ENCODE results near the gene PTBP1. TPM values are rescaled to one million over a fixed set of nuclear protein-coding genes. Genes with fewer than 3 reads are reported as not detected.

PTBP1 gene
- total and polyA plus RNA-seq, 8 donors: 83.3 to 160 (median 115) TPM

DNA sequence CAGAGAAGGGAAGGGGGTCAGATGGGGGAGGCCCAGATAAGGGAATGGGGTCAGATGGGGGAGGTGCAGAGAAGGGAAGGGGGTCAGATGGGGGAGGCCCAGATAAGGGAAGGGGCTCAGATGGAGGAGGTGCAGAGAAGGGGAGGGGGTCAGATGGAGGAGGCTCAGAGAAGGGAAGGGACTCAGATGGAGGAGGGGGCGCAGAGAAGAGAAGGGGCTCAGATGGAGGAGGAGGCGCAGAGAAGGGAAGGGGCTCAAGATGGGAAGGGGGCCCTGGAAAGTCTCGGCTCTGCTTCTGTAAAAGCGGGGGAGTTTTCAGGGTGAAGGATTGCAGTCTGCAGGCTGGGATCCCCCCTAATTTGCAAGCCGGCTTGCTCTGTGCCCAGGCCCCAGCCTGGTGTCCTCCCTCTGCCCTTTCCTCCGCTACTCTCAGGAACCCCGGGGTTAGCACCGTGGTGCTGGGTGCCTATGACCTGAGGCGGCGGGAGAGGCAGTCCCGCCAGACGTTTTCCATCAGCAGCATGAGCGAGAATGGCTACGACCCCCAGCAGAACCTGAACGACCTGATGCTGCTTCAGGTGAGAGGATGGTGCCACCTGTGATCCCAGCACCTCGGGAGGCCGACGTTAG, 32.0 kb downstream of the PTBP1 start:
- Histone ChIP-seq H3K4me3 (no peak overlapping the region), H3K4me1 (no peaks in the 10 kb centered on the region), H3K27me3 (no peaks in the 10 kb centered on the region), H3K9me3 (no peaks in the 10 kb centered on the region), H3K36me3 (no peaks in the 10 kb centered on the region), H3K27ac (no peak overlapping the region)
- DNase-seq (no peak), FAIRE-seq (no peak), ATAC-seq (no peak)
- TF ChIP-seq, protein P1, sequence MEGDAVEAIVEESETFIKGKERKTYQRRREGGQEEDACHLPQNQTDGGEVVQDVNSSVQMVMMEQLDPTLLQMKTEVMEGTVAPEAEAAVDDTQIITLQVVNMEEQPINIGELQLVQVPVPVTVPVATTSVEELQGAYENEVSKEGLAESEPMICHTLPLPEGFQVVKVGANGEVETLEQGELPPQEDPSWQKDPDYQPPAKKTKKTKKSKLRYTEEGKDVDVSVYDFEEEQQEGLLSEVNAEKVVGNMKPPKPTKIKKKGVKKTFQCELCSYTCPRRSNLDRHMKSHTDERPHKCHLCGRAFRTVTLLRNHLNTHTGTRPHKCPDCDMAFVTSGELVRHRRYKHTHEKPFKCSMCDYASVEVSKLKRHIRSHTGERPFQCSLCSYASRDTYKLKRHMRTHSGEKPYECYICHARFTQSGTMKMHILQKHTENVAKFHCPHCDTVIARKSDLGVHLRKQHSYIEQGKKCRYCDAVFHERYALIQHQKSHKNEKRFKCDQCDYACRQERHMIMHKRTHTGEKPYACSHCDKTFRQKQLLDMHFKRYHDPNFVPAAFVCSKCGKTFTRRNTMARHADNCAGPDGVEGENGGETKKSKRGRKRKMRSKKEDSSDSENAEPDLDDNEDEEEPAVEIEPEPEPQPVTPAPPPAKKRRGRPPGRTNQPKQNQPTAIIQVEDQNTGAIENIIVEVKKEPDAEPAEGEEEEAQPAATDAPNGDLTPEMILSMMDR (IDR thresholded peaks at IDR 0.05): no peak
- intact Hi-C loops (cut with DNase I): no loop called here
- WGBS, 2 donors: 65 to 70% methylated on average over 17 to 18 of the region's 18 CpGs

DNA sequence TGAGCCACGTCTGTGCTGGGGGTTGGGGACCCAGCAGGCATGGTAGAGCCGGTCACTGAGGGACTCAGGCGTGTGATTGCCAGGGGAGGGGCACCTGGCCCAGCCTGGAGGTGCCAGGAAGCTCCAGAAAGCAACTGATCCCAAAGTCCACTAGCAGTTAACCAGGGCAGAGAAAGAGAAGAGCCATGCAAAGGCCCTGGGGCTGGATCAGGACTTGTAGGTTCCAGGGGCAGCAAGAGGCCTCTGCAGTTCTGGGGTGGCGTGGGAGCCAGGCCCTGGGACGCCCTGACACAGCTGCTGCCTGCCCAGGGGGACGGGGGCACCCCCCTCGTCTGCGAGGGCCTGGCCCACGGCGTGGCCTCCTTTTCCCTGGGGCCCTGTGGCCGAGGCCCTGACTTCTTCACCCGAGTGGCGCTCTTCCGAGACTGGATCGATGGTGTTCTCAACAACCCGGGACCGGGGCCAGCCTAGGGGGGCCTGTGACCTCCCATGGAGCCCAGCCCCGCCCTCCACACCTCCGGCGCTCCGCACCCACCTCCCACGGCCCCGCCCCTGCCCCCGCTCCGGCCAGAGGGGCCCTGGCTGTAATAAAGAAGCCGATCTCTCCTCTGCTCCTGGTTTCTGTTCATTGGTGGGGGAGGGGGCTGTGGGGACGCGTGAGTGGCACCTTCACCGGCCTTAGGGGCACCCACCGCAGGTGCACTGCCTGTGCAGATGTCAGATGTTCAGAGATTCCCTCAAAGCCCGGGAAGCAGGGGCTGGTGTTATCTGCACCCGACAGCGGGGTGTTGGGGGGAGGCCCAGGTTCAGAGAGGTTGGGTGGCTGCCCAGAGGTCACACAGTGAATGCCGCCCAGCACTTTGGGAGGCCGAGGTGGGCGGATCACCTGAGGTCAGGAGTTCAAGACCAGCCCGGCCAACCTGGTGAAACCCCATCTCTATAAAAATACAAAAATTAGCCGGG, 34.4 kb downstream of the PTBP1 start:
- no peaks in the 10 kb centered on the region for H3K4me1 ChIP-seq
- peak in 4 of 6 donors; percentile 62 to 85 (median 72) for DNase-seq
- peak overlapping the region in 3 of 4 donors; percentile 8 to 31 (median 23) for H3K27ac ChIP-seq
- H3K4me3 ChIP-seq: no peak overlapping the region
- FAIRE-seq: no peak
- no peaks in the 10 kb centered on the region for H3K9me3 ChIP-seq
- 26 to 32% methylated on average over 35 to 38 of the region's 38 CpGs for WGBS, 2 donors
- H3K27me3 ChIP-seq: no peaks in the 10 kb centered on the region
- H3K36me3 ChIP-seq: no peaks in the 10 kb centered on the region
- peak; percentile 63 to 82 (median 78) for ATAC-seq
- TF ChIP-seq, protein P1 (IDR thresholded peaks at IDR 0.05): no peak
- intact Hi-C loops (cut with DNase I): no loop called here

DNA sequence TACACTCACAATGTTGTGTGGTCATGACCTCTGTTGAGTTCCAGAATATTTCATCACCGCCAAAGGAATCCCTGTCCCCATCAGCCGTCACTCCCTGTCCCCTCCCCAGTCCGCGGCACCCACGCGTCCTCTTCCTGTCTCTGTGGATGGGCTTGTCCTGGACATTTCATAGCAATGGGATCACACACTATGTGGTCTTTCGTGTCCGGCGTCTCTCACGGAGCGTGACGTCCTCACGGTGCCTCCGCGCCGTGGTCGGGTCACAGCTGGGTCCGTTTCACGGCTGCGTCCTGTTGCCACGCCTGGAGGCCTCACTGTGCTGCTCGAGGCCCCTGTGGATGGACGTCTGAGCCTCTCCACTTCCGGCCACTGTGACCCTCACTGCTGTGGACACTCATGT, 37.0 kb downstream of the PTBP1 start:
- intact Hi-C loops (cut with DNase I): no loop called here
- DNase-seq (no peak), FAIRE-seq (no peak), ATAC-seq (no peak)
- Histone ChIP-seq H3K27me3 (no peaks in the 10 kb centered on the region), H3K27ac (no peak overlapping the region), H3K36me3 (no peaks in the 10 kb centered on the region), H3K4me1 (no peaks in the 10 kb centered on the region), H3K4me3 (no peak overlapping the region), H3K9me3 (no peaks in the 10 kb centered on the region)
- 69 to 79% methylated on average over 24 of the region's 24 CpGs for WGBS, 2 donors
- TF ChIP-seq, protein P1 (IDR thresholded peaks at IDR 0.05): no peak

DNA sequence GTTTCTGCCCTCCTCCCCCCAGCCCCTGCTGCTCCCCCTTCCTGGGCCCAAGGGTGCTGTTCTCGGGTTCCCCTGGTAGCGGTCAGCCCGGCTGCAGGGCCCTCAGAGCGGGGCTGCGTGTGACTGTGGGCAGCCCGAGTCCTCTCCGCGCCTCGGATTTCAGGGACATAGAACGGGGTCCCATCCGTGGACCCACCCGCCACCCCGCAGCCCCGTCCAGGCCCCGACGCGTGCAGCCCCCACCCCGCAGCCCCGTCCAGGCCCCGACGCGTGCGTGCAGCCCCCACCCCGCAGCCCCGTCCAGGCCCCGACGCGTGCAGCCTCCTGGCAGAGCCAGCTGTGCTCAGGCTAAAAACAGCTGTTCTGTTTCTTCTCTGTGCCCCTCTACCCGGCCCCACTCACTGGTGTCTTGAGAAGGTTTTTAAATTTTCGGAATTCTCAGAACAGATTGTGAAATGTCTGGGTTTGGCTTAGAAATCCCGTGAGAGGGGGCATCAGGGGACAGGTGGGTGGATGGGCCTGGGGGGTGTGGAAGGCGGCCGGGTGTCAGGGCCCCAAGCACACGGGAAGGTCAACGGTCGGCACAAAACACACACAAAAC, 38.1 kb downstream of the PTBP1 start:
- DNase-seq (peak in 1 of 6 donors; percentile 76), FAIRE-seq (no peak), ATAC-seq (no peak)
- Histone ChIP-seq H3K27me3 (no peaks in the 10 kb centered on the region), H3K27ac (no peak overlapping the region), H3K4me3 (no peak overlapping the region), H3K9me3 (no peaks in the 10 kb centered on the region), H3K36me3 (no peaks in the 10 kb centered on the region), H3K4me1 (no peaks in the 10 kb centered on the region)
- intact Hi-C loops (cut with DNase I): no loop called here
- TF ChIP-seq, protein P1 (IDR thresholded peaks at IDR 0.05): no peak
- WGBS, 2 donors: 54 to 77% methylated on average over 35 to 36 of the region's 36 CpGs

Measured in pancreas (tissue), 10 donors.